Measurements from ENCODE around the gene GAGE12C. TPM values are rescaled to one million over a fixed set of nuclear protein-coding genes. Genes with fewer than 3 reads are reported as not detected.
"Not testable (repeated sequence)": the region's sequence is repeated elsewhere in the genome, so short reads cannot be mapped to it uniquely, and the experiment has no call there.

Gene GAGE12C, protein sequence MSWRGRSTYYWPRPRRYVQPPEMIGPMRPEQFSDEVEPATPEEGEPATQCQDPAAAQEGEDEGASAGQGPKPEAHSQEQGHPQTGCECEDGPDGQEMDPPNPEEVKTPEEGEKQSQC
- not detected for total RNA-seq

DNA sequence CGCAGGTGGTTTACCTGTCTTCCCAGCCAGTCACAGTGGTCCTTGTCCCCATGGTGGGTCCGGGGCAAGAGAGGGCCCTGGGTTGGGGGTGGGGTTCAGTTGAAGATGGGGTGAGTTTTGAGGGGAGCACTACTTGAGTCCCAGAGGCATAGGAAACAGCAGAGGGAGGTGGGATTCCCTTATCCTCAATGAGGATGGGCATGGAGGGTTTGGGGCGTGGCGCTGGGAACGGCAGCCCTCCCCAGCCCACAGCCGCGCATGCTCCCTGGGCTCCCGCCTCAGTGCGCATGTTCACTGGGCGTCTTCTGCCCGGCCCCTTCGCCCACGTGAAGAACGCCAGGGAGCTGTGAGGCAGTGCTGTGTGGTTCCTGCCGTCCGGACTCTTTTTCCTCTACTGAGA is at the start of gene GAGE12C:
GAGE12C (plus strand) TSS at position 301 of the 400 bp plus-strand sequence. CDS start 1,155 bp downstream, outside the sequence.
- H3K27ac Mint-ChIP-seq; ATAC-seq; DNase-seq (ENCODE audit: low spot score in 2 of 2); H3K9me3 Mint-ChIP-seq; H3K36me3 Mint-ChIP-seq: not testable (repeated sequence)

DNA sequence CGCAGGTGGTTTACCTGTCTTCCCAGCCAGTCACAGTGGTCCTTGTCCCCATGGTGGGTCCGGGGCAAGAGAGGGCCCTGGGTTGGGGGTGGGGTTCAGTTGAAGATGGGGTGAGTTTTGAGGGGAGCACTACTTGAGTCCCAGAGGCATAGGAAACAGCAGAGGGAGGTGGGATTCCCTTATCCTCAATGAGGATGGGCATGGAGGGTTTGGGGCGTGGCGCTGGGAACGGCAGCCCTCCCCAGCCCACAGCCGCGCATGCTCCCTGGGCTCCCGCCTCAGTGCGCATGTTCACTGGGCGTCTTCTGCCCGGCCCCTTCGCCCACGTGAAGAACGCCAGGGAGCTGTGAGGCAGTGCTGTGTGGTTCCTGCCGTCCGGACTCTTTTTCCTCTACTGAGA is 9.5 kb downstream of the GAGE12C start, which contains the start of gene GAGE12D:
GAGE12D (plus strand) TSS at position 301 of the 400 bp plus-strand sequence. CDS start 1,155 bp downstream, outside the sequence.
- H3K27ac Mint-ChIP-seq; DNase-seq (ENCODE audit: low spot score in 2 of 2); H3K36me3 Mint-ChIP-seq; H3K9me3 Mint-ChIP-seq; ATAC-seq: not testable (repeated sequence)

DNA sequence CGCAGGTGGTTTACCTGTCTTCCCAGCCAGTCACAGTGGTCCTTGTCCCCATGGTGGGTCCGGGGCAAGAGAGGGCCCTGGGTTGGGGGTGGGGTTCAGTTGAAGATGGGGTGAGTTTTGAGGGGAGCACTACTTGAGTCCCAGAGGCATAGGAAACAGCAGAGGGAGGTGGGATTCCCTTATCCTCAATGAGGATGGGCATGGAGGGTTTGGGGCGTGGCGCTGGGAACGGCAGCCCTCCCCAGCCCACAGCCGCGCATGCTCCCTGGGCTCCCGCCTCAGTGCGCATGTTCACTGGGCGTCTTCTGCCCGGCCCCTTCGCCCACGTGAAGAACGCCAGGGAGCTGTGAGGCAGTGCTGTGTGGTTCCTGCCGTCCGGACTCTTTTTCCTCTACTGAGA is 19.0 kb downstream of the GAGE12C start, which contains the start of gene GAGE12E:
GAGE12E (plus strand) TSS at position 301 of the 400 bp plus-strand sequence. CDS start 1,155 bp downstream, outside the sequence.
- H3K27ac Mint-ChIP-seq; H3K36me3 Mint-ChIP-seq; H3K9me3 Mint-ChIP-seq; DNase-seq (ENCODE audit: low spot score in 2 of 2); ATAC-seq: not testable (repeated sequence)

DNA sequence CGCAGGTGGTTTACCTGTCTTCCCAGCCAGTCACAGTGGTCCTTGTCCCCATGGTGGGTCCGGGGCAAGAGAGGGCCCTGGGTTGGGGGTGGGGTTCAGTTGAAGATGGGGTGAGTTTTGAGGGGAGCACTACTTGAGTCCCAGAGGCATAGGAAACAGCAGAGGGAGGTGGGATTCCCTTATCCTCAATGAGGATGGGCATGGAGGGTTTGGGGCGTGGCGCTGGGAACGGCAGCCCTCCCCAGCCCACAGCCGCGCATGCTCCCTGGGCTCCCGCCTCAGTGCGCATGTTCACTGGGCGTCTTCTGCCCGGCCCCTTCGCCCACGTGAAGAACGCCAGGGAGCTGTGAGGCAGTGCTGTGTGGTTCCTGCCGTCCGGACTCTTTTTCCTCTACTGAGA is 28.6 kb downstream of the GAGE12C start, which contains the start of gene GAGE12F:
GAGE12F (plus strand) TSS at position 301 of the 400 bp plus-strand sequence. CDS start 1,155 bp downstream, outside the sequence.
- H3K36me3 Mint-ChIP-seq; H3K27ac Mint-ChIP-seq; DNase-seq (ENCODE audit: low spot score in 2 of 2); H3K9me3 Mint-ChIP-seq; ATAC-seq: not testable (repeated sequence)

DNA sequence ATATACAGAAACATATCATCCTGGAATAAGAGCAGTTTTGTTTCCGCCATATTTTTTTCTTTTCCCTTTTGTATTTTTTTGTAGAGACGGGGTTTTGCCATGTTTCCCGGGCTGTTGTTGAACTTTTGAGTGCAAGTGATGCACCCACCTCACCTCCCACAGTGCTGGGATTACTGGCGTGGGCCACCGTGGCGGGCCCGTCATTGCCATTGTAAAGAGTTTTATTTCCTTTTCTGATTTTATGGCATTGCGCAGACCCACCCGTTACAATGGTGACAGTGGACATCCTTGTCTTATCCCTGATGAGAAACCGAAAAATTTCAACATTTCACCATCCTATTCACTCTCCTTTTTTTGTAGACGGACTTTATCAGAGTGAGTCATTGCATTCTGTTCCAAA is 36.8 kb downstream of the GAGE12C start:
- not testable (repeated sequence) for H3K36me3 Mint-ChIP-seq; ATAC-seq; H3K9me3 Mint-ChIP-seq; H3K27ac Mint-ChIP-seq; DNase-seq (ENCODE audit: low spot score in 2 of 2)

DNA sequence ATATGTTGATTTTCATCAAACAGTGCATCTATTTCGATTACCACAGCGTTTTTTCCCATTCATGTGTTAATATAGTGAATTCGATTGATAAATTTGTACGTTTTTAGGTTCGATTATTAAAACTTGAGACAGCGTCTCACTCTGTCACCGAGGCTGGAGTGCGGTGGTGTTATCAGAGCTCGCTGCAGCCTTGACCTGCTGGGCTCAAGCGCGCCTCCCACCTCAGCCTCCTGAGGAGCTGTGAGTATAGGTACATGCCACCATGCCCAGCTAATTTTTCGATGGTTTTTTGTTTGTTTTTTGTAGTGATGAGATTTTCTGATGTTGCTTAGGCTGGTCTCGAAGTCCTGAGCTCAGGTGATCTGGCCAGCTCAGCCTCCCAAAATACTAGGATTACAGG is 37.2 kb downstream of the GAGE12C start:
- H3K9me3 Mint-ChIP-seq; H3K36me3 Mint-ChIP-seq; DNase-seq (ENCODE audit: low spot score in 2 of 2); H3K27ac Mint-ChIP-seq; ATAC-seq: not testable (repeated sequence)

DNA sequence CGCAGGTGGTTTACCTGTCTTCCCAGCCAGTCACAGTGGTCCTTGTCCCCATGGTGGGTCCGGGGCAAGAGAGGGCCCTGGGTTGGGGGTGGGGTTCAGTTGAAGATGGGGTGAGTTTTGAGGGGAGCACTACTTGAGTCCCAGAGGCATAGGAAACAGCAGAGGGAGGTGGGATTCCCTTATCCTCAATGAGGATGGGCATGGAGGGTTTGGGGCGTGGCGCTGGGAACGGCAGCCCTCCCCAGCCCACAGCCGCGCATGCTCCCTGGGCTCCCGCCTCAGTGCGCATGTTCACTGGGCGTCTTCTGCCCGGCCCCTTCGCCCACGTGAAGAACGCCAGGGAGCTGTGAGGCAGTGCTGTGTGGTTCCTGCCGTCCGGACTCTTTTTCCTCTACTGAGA is 38.1 kb downstream of the GAGE12C start, which contains the start of gene GAGE12G:
GAGE12G (plus strand) TSS at position 301 of the 400 bp plus-strand sequence. CDS start 1,155 bp downstream, outside the sequence.
- ATAC-seq; H3K36me3 Mint-ChIP-seq; DNase-seq (ENCODE audit: low spot score in 2 of 2); H3K9me3 Mint-ChIP-seq; H3K27ac Mint-ChIP-seq: not testable (repeated sequence)

DNA sequence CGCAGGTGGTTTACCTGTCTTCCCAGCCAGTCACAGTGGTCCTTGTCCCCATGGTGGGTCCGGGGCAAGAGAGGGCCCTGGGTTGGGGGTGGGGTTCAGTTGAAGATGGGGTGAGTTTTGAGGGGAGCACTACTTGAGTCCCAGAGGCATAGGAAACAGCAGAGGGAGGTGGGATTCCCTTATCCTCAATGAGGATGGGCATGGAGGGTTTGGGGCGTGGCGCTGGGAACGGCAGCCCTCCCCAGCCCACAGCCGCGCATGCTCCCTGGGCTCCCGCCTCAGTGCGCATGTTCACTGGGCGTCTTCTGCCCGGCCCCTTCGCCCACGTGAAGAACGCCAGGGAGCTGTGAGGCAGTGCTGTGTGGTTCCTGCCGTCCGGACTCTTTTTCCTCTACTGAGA is 47.7 kb downstream of the GAGE12C start, which contains the start of gene GAGE12H:
GAGE12H (plus strand) TSS at position 301 of the 400 bp plus-strand sequence. CDS start 1,155 bp downstream, outside the sequence.
- H3K27ac Mint-ChIP-seq; H3K9me3 Mint-ChIP-seq; ATAC-seq; DNase-seq (ENCODE audit: low spot score in 2 of 2); H3K36me3 Mint-ChIP-seq: not testable (repeated sequence)

Other genes with a start within 250 kb of the GAGE12C start
- not detected for gene GAGE10, start 228.5 kb upstream of the GAGE12C start, total RNA-seq
- not detected for gene GAGE12J, start 210.1 kb upstream of the GAGE12C start, total RNA-seq
- not detected for gene GAGE13, start 200.6 kb upstream of the GAGE12C start, total RNA-seq
- not detected for gene GAGE12D, start 9.6 kb downstream of the GAGE12C start, total RNA-seq
- not detected for gene GAGE12E, start 19.1 kb downstream of the GAGE12C start, total RNA-seq
- not detected for gene GAGE12F, start 28.7 kb downstream of the GAGE12C start, total RNA-seq
- gene GAGE12G, start 38.2 kb downstream of the GAGE12C start, total RNA-seq: not detected
- not detected for gene GAGE12H, start 47.8 kb downstream of the GAGE12C start, total RNA-seq
- gene GAGE2A, start 57.3 kb downstream of the GAGE12C start, total RNA-seq: not detected
- not detected for gene GAGE1, start 66.8 kb downstream of the GAGE12C start, total RNA-seq
- not detected for gene PAGE1, start 163.8 kb downstream of the GAGE12C start, total RNA-seq

All from activated naive CD4-positive, alpha-beta T cell treated with anti-CD3 and anti-CD28 coated beads, Interleukin-2, amount 50 U/mL, for 72 hours (primary cell).